ENCODE results near the gene GLIPR1L1. TPM values are rescaled to one million over a fixed set of nuclear protein-coding genes. Genes with fewer than 3 reads are reported as not detected.

Gene GLIPR1L1
- total RNA-seq, 1 experiment from 2014 or later, result not detected

DNA sequence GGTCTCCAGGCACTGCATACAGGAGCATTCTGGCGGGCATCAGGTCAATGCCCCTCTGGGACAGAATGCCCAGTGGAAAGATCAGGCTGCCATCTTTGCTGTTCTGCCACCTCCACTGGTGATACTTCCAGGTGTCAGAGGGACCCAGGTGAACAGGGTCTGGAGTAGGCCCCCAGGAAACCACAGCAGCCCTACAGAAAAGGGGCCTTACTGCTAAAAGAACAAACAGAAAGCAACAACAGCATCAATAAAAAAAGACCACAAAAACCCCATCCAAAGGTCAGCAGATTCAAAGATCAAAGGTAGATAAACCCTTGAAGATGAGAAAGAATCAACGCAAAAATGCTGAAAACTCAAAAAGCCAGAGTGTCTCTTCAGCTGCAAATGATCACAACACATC is 15.9 kb downstream of the GLIPR1L1 start (continued):
- TF ChIP-seq, protein P1, sequence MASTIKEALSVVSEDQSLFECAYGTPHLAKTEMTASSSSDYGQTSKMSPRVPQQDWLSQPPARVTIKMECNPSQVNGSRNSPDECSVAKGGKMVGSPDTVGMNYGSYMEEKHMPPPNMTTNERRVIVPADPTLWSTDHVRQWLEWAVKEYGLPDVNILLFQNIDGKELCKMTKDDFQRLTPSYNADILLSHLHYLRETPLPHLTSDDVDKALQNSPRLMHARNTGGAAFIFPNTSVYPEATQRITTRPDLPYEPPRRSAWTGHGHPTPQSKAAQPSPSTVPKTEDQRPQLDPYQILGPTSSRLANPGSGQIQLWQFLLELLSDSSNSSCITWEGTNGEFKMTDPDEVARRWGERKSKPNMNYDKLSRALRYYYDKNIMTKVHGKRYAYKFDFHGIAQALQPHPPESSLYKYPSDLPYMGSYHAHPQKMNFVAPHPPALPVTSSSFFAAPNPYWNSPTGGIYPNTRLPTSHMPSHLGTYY (CRISPR knock-in tag; IDR thresholded peaks at IDR 0.05), result no peak
- no peak for TF ChIP-seq GABPB1 (CRISPR knock-in tag; IDR thresholded peaks at IDR 0.05)
- TF ChIP-seq TEAD1 (CRISPR knock-in tag; IDR thresholded peaks at IDR 0.05), result no peak
- TF ChIP-seq NFYB (CRISPR knock-in tag; conservative IDR thresholded peaks at IDR 0.05; ENCODE audit: low read depth), result no peak
- TF ChIP-seq NFE2L1 (CRISPR knock-in tag; IDR thresholded peaks at IDR 0.05), result no peak
- no peak for TF ChIP-seq ZNF416 (CRISPR knock-in tag; IDR thresholded peaks at IDR 0.05)

DNA sequence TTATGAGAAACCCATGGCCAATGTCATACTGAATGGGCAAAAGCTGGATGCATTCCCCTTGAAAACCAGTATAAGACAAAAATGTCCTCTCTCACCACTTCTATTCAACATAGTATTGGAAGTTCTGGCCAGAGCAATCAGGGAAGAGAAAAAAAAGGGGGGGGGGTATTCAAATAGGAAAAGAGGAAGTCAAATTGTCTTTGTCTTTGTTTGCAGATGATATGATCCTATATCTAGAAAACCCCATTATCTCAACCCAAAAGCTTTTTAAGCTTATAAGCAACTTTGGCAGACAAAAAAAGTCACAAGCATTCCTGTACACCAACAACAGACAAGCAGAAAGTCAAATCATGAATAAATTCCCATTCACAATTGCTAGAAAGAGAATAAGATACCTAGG is 19.5 kb downstream of the GLIPR1L1 start:
- H3K27ac Mint-ChIP-seq, result no peak overlapping the region
- H3K27me3 Mint-ChIP-seq (ENCODE audit: low read depth), result no peaks in the 10 kb centered on the region; the same call in 1 of the 2 replicates
- peaks cover 35% of the 10 kb centered on the region for H3K9me3 Mint-ChIP-seq
- no peaks in the 10 kb centered on the region for H3K4me1 Mint-ChIP-seq
- ChIA-PET CTCF (no interaction called here), POLR2A (no interaction called here)
- no peak for DNase-seq (ENCODE audit: low spot score)
- no peak overlapping the region for H3K4me3 Mint-ChIP-seq
- no peak for ATAC-seq
- TF ChIP-seq ELF4 (CRISPR knock-in tag; IDR thresholded peaks at IDR 0.05; ENCODE audit: low read depth) (no peak), NFATC4 (CRISPR knock-in tag; IDR thresholded peaks at IDR 0.05) (no peak), GTF2I (CRISPR knock-in tag; conservative IDR thresholded peaks at IDR 0.05) (no peak), CREM (CRISPR knock-in tag; IDR thresholded peaks at IDR 0.05) (no peak), JUN (CRISPR knock-in tag; IDR thresholded peaks at IDR 0.05) (no peak), ZNF671 (CRISPR knock-in tag; IDR thresholded peaks at IDR 0.05) (no peak)
- peaks cover 16% of the 10 kb centered on the region for H3K36me3 Mint-ChIP-seq

DNA sequence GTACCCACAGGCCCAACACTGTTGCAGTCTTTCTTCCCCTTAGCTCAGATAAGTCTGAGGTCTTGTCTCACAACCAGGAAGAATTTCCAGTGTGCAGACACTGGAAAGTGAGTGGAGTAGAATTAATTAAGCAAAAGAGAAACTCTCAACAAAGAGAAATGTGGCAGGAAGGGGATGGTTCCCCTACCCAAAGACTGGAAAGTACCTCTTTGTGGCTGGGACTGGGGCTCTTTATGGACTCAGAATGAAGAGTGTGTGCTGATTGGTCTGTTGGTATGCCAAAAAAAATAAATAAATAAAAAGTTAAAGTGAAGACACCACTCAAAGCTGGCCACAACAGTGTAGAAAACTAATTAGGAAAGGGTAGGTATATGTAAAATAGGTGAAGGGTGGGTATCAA is 26.4 kb downstream of the GLIPR1L1 start:
- no peak for DNase-seq (ENCODE audit: low spot score)
- POLR2A ChIA-PET, result no interaction called here
- Mint-ChIP-seq H3K4me1 (peaks cover 11% of the 10 kb centered on the region), H3K9me3 (peaks cover 34% of the 10 kb centered on the region), H3K36me3 (peaks cover 8% of the 10 kb centered on the region), H3K4me3 (no peak overlapping the region), H3K27ac (no peak overlapping the region), H3K27me3 (ENCODE audit: low read depth) (no peaks in the 10 kb centered on the region)
- TF ChIP-seq SP1 (CRISPR knock-in tag; conservative IDR thresholded peaks at IDR 0.05), result no peak
- TF ChIP-seq FOXK1 (CRISPR knock-in tag; IDR thresholded peaks at IDR 0.05), result no peak
- TF ChIP-seq, protein P2, sequence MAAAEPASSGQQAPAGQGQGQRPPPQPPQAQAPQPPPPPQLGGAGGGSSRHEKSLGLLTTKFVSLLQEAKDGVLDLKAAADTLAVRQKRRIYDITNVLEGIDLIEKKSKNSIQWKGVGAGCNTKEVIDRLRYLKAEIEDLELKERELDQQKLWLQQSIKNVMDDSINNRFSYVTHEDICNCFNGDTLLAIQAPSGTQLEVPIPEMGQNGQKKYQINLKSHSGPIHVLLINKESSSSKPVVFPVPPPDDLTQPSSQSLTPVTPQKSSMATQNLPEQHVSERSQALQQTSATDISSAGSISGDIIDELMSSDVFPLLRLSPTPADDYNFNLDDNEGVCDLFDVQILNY (CRISPR knock-in tag; IDR thresholded peaks at IDR 0.05), result no peak
- no peak for TF ChIP-seq GRHL2 (CRISPR knock-in tag; IDR thresholded peaks at IDR 0.05; ENCODE audit: insufficient replicate concordance, severe bottlenecking)
- TF ChIP-seq JAZF1 (CRISPR knock-in tag; IDR thresholded peaks at IDR 0.05), result no peak
- no peak for TF ChIP-seq ZNF263 (CRISPR knock-in tag; IDR thresholded peaks at IDR 0.05; ENCODE audit: low read depth)
- TF ChIP-seq, protein P3, sequence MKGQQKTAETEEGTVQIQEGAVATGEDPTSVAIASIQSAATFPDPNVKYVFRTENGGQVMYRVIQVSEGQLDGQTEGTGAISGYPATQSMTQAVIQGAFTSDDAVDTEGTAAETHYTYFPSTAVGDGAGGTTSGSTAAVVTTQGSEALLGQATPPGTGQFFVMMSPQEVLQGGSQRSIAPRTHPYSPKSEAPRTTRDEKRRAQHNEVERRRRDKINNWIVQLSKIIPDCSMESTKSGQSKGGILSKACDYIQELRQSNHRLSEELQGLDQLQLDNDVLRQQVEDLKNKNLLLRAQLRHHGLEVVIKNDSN (CRISPR knock-in tag; IDR thresholded peaks at IDR 0.05), result no peak
- TF ChIP-seq, protein P4, sequence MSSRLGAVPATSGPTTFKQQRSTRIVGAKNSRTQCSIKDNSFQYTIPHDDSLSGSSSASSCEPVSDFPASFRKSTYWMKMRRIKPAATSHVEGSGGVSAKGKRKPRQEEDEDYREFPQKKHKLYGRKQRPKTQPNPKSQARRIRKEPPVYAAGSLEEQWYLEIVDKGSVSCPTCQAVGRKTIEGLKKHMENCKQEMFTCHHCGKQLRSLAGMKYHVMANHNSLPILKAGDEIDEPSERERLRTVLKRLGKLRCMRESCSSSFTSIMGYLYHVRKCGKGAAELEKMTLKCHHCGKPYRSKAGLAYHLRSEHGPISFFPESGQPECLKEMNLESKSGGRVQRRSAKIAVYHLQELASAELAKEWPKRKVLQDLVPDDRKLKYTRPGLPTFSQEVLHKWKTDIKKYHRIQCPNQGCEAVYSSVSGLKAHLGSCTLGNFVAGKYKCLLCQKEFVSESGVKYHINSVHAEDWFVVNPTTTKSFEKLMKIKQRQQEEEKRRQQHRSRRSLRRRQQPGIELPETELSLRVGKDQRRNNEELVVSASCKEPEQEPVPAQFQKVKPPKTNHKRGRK (CRISPR knock-in tag; IDR thresholded peaks at IDR 0.05; ENCODE audit: borderline replicate concordance), result no peak
- no peak for TF ChIP-seq KAT7 (CRISPR knock-in tag; IDR thresholded peaks at IDR 0.05; ENCODE audit: borderline replicate concordance)
- TF ChIP-seq, protein P5, sequence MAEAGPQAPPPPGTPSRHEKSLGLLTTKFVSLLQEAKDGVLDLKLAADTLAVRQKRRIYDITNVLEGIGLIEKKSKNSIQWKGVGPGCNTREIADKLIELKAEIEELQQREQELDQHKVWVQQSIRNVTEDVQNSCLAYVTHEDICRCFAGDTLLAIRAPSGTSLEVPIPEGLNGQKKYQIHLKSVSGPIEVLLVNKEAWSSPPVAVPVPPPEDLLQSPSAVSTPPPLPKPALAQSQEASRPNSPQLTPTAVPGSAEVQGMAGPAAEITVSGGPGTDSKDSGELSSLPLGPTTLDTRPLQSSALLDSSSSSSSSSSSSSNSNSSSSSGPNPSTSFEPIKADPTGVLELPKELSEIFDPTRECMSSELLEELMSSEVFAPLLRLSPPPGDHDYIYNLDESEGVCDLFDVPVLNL (CRISPR knock-in tag; IDR thresholded peaks at IDR 0.05; ENCODE audit: borderline replicate concordance, low read depth), result no peak
- no peak for TF ChIP-seq TP53 (CRISPR knock-in tag; IDR thresholded peaks at IDR 0.05)
- no peak for TF ChIP-seq ZNF232 (CRISPR knock-in tag; IDR thresholded peaks at IDR 0.05)
- TF ChIP-seq, protein P6, sequence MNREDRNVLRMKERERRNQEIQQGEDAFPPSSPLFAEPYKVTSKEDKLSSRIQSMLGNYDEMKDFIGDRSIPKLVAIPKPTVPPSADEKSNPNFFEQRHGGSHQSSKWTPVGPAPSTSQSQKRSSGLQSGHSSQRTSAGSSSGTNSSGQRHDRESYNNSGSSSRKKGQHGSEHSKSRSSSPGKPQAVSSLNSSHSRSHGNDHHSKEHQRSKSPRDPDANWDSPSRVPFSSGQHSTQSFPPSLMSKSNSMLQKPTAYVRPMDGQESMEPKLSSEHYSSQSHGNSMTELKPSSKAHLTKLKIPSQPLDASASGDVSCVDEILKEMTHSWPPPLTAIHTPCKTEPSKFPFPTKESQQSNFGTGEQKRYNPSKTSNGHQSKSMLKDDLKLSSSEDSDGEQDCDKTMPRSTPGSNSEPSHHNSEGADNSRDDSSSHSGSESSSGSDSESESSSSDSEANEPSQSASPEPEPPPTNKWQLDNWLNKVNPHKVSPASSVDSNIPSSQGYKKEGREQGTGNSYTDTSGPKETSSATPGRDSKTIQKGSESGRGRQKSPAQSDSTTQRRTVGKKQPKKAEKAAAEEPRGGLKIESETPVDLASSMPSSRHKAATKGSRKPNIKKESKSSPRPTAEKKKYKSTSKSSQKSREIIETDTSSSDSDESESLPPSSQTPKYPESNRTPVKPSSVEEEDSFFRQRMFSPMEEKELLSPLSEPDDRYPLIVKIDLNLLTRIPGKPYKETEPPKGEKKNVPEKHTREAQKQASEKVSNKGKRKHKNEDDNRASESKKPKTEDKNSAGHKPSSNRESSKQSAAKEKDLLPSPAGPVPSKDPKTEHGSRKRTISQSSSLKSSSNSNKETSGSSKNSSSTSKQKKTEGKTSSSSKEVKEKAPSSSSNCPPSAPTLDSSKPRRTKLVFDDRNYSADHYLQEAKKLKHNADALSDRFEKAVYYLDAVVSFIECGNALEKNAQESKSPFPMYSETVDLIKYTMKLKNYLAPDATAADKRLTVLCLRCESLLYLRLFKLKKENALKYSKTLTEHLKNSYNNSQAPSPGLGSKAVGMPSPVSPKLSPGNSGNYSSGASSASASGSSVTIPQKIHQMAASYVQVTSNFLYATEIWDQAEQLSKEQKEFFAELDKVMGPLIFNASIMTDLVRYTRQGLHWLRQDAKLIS (CRISPR knock-in tag; IDR thresholded peaks at IDR 0.05; ENCODE audit: borderline replicate concordance), result no peak
- CTCF ChIA-PET, result no interaction called here
- ATAC-seq, result no peak
